HepG2 (cell line): ENCODE measurements around the gene ORC4. TPM values are rescaled to one million over a fixed set of nuclear protein-coding genes. Genes with fewer than 3 reads are reported as not detected.

Experiments used
- FOXA1 ChIP-seq, 2 experiments: fragments of 450-650 bp in 1 of 2; sonication (generic) in 1 of 2; formaldehyde crosslinking in 1 of 2; IDR thresholded peaks; 2 replicates each; pipeline versions ENCODE4 v1.4.0 to v1.6.1; 2016 to 2020; ENCODE audit warnings: missing genetic modification reagents in 1 of 2
- GABPB1 ChIP-seq: IDR thresholded peaks from 2 replicates; pipeline ENCODE4 v1.6.1; 2016; ENCODE audit warnings: mild to moderate bottlenecking, missing genetic modification reagents, moderate library complexity, missing compliant biosample characterization
- HDAC6 ChIP-seq: fragments of 200-600 bp; sonication (generic); IDR thresholded peaks from 2 replicates; pipeline ENCODE4 v1.7.0; 2017; ENCODE audit warnings: mild to moderate bottlenecking, antibody characterized with exemption, low read length, low read depth
- LCORL ChIP-seq, 2 experiments: fragments of 450-650 bp in 1 of 2; sonication (generic) in 1 of 2; formaldehyde crosslinking in 1 of 2; IDR thresholded peaks; 2 replicates each; pipeline versions ENCODE4 v1.5.0 to v1.6.1; 2017 to 2020; ENCODE audit warnings: antibody characterized with exemption in 1 of 2, missing genetic modification reagents in 1 of 2
- MAFK ChIP-seq, 2 experiments: IDR thresholded peaks in 1 of 2; conservative IDR thresholded peaks in 1 of 2; 2 replicates each; pipeline ENCODE4 v1.6.1; 2011; ENCODE audit warnings: improper control_type of control experiment in 2 of 2, low read length in 2 of 2
- MBD4 ChIP-seq: IDR thresholded peaks from 2 replicates; pipeline ENCODE4 v1.6.1; 2012; ENCODE audit warnings: low read length, inconsistent platforms, borderline replicate concordance
- MTF2 ChIP-seq: sonication (generic); formaldehyde crosslinking; IDR thresholded peaks from 2 replicates; pipeline ENCODE4 v1.5.0; 2020; ENCODE audit warnings: missing genetic modification reagents, borderline replicate concordance
- MZF1 ChIP-seq: sonication (generic); formaldehyde crosslinking; IDR thresholded peaks from 2 replicates; pipeline ENCODE4 v1.8.1; 2023; ENCODE audit warnings: mild to moderate bottlenecking, missing genetic modification reagents, borderline replicate concordance
- NFIC ChIP-seq: IDR thresholded peaks from 2 replicates; pipeline ENCODE4 v1.6.1; 2012; ENCODE audit warnings: mild to moderate bottlenecking, low read length, inconsistent platforms
- SNAPC2 ChIP-seq: sonication (generic); formaldehyde crosslinking; IDR thresholded peaks from 2 replicates; pipeline ENCODE4 v1.8.1; 2022; ENCODE audit warnings: mild to moderate bottlenecking, missing genetic modification reagents
- ZFX ChIP-seq: sonication (generic); formaldehyde crosslinking; IDR thresholded peaks from 2 replicates; pipeline ENCODE4 v1.4.0; 2020; ENCODE audit warnings: mild to moderate bottlenecking, low read depth, missing genetic modification reagents, moderate library complexity
- ZNF12 ChIP-seq: sonication (generic); formaldehyde crosslinking; IDR thresholded peaks from 2 replicates; pipeline ENCODE4 v1.5.0; 2020; ENCODE audit warnings: missing genetic modification reagents
- ZNF350 ChIP-seq: sonication (generic); formaldehyde crosslinking; IDR thresholded peaks from 2 replicates; pipeline ENCODE4 v1.4.0; 2020; ENCODE audit warnings: mild to moderate bottlenecking, low read depth, missing genetic modification reagents, borderline replicate concordance
- ZNF530 ChIP-seq: sonication (generic); formaldehyde crosslinking; IDR thresholded peaks from 2 replicates; pipeline ENCODE4 v1.5.0; 2020; ENCODE audit warnings: low read depth, mild to moderate bottlenecking, missing genetic modification reagents
- ZNF724P ChIP-seq: sonication (generic); formaldehyde crosslinking; IDR thresholded peaks from 2 replicates; pipeline ENCODE4 v1.8.0; 2022; ENCODE audit warnings: missing genetic modification reagents, borderline replicate concordance
- ZNF879 ChIP-seq: sonication (generic); formaldehyde crosslinking; IDR thresholded peaks from 2 replicates; pipeline ENCODE4 v1.8.1; 2023; ENCODE audit warnings: missing genetic modification reagents
- polyA plus RNA-seq, 8 experiments: library from polyadenylated mRNA; depleted of rRNA in 3 of 8; stranded (reverse) in 7 of 8; unstranded in 1 of 8; fragments of >200 nt; fragmentation: Illumina TruSeq in 4 of 8; extraction: Trizol in 4 of 8; gene quantifications; 2 replicates each; pipeline versions ENCODE4 v1.2.1 to v1.2.3, GENCODE V29; 2011 to 2016; ENCODE audit warnings: low read depth in 4 of 8, missing spikeins in 1 of 8, mixed read lengths in 1 of 8; ENCODE audit not compliant: insufficient read depth in 1 of 8
- total RNA-seq, 5 experiments: library from RNA; depleted of rRNA; stranded (reverse); fragments of >200 nt; fragmentation: Illumina TruSeq; extraction: Trizol; gene quantifications; 2 replicates each; pipeline ENCODE4 v1.2.3, GENCODE V29; 2016; ENCODE audit warnings: low read depth in 1 of 5
- TF ChIP-seq, protein P1 (sequence below): sonication (generic); formaldehyde crosslinking; IDR thresholded peaks from 2 replicates; pipeline ENCODE4 v1.4.0; 2020; ENCODE audit warnings: missing genetic modification reagents
- TF ChIP-seq, protein P2 (sequence below): IDR thresholded peaks from 2 replicates; pipeline ENCODE4 v1.6.1; 2016; ENCODE audit warnings: missing compliant biosample characterization, missing genetic modification reagents, borderline replicate concordance
- TF ChIP-seq, protein P3 (sequence below): sonication (generic); formaldehyde crosslinking; IDR thresholded peaks from 2 replicates; pipeline ENCODE4 v1.5.0; 2020; ENCODE audit warnings: mild to moderate bottlenecking, missing genetic modification reagents
- TF ChIP-seq, protein P4 (sequence below): sonication (generic); formaldehyde crosslinking; IDR thresholded peaks from 2 replicates; pipeline ENCODE4 v1.8.1; 2023; ENCODE audit warnings: missing genetic modification reagents, mild to moderate bottlenecking, borderline replicate concordance
- TF ChIP-seq, protein P5 (sequence below): sonication (generic); formaldehyde crosslinking; IDR thresholded peaks from 2 replicates; pipeline ENCODE4 v1.8.1; 2022; ENCODE audit warnings: mild to moderate bottlenecking, missing genetic modification reagents
- TF ChIP-seq, protein P6 (sequence below): IDR thresholded peaks from 2 replicates; pipeline ENCODE4 v1.6.1; 2012; ENCODE audit warnings: inconsistent platforms

ORC4 gene
- total and polyA plus RNA-seq, 2 of the 13 experiments (the other 11 are each of a cell fraction or from before 2014, with no cell fraction given), result 28.6 to 84.8 TPM

DNA sequence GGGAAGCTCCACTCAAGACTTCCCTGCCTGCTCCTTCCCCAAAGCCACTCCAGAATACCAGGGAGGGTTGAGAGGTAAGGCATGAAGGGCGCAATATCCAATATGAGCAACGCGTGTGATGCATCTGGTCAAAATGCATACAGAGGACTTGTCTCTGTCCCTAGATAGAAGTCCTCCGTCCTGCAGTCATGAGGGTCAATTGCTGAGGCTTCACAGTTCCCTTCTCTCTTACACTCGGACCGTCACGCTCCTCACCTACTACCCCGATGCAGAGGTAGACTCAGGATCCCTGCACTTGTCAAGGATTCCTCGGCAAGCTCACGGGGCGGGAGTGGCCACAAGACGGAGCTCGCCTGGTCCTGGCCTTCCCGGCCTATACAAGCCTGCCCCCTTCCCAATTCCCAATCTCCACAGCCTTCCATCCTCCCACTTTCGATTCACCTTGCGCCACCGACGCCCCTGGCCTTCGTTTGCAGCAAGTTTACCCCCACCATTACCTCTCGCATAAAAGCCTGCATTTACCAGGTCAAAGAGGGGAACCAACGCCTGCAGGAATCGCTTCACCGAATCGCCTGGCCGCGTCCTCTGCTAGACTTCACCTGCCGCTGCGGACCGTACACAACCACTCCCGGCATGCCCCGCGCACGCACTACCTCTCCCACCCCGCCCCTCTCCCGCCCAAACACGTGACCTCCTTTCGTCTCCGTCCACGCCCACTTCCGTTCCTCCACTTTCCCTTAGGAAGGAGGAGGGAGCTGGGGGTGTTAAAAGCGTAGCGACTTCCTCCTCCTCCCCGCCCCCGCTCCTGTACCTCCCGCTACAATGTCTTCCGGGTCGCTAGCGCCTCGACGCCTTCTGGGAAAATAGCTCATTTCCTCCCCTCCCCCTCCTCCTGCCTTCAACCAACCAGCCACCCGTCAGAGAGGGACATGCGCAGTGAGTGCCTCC lies at the start of gene ORC4 (continued):
- TF ChIP-seq, protein P1, sequence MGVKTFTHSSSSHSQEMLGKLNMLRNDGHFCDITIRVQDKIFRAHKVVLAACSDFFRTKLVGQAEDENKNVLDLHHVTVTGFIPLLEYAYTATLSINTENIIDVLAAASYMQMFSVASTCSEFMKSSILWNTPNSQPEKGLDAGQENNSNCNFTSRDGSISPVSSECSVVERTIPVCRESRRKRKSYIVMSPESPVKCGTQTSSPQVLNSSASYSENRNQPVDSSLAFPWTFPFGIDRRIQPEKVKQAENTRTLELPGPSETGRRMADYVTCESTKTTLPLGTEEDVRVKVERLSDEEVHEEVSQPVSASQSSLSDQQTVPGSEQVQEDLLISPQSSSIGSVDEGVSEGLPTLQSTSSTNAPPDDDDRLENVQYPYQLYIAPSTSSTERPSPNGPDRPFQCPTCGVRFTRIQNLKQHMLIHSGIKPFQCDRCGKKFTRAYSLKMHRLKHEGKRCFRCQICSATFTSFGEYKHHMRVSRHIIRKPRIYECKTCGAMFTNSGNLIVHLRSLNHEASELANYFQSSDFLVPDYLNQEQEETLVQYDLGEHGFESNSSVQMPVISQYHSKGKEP, result no peak; the same call in 1 of the 2 replicates
- no peak for TF ChIP-seq MZF1
- TF ChIP-seq MAFK (conservative IDR thresholded peaks at IDR 0.05 in 1 of 2, IDR thresholded peaks at IDR 0.05 in 1 of 2; ENCODE audit: low read length in 2 of 2), result no peak
- peak; percentile 32; the same call in 1 of the 2 replicates for TF ChIP-seq MTF2 (CRISPR knock-in tag)
- no peak for TF ChIP-seq FOXA1 (IDR thresholded peaks at IDR 0.05)
- TF ChIP-seq FOXA1 (CRISPR knock-in tag; IDR thresholded peaks at IDR 0.05), result peak; percentile 69
- peak; percentile 79 for TF ChIP-seq ZNF724P
- TF ChIP-seq MBD4, result no peak
- TF ChIP-seq, protein P2, sequence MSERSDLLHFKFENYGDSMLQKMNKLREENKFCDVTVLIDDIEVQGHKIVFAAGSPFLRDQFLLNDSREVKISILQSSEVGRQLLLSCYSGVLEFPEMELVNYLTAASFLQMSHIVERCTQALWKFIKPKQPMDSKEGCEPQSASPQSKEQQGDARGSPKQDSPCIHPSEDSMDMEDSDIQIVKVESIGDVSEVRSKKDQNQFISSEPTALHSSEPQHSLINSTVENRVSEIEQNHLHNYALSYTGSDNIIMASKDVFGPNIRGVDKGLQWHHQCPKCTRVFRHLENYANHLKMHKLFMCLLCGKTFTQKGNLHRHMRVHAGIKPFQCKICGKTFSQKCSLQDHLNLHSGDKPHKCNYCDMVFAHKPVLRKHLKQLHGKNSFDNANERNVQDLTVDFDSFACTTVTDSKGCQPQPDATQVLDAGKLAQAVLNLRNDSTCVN (CRISPR knock-in tag), result peak; percentile 87
- TF ChIP-seq, protein P3, sequence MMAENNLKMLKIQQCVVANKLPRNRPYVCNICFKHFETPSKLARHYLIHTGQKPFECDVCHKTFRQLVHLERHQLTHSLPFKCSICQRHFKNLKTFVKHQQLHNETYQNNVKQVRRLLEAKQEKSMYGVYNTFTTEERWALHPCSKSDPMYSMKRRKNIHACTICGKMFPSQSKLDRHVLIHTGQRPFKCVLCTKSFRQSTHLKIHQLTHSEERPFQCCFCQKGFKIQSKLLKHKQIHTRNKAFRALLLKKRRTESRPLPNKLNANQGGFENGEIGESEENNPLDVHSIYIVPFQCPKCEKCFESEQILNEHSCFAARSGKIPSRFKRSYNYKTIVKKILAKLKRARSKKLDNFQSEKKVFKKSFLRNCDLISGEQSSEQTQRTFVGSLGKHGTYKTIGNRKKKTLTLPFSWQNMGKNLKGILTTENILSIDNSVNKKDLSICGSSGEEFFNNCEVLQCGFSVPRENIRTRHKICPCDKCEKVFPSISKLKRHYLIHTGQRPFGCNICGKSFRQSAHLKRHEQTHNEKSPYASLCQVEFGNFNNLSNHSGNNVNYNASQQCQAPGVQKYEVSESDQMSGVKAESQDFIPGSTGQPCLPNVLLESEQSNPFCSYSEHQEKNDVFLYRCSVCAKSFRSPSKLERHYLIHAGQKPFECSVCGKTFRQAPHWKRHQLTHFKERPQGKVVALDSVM (CRISPR knock-in tag), result peak; percentile 80
- peak; percentile 100 for TF ChIP-seq ZFX (CRISPR knock-in tag)
- TF ChIP-seq GABPB1 (CRISPR knock-in tag), result peak; percentile 95
- TF ChIP-seq, protein P4, sequence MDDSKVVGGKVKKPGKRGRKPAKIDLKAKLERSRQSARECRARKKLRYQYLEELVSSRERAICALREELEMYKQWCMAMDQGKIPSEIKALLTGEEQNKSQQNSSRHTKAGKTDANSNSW (CRISPR knock-in tag), result no peak
- TF ChIP-seq SNAPC2 (CRISPR knock-in tag), result peak; percentile 66; the same call in 1 of the 2 replicates
- no peak; the same call in 1 of the 2 replicates for TF ChIP-seq ZNF12 (CRISPR knock-in tag)
- TF ChIP-seq ZNF530 (CRISPR knock-in tag), result no peak
- TF ChIP-seq ZNF350 (CRISPR knock-in tag), result peak; percentile 95
- no peak for TF ChIP-seq NFIC
- TF ChIP-seq LCORL (IDR thresholded peaks at IDR 0.05), result peak; percentile 95
- TF ChIP-seq LCORL (CRISPR knock-in tag; IDR thresholded peaks at IDR 0.05), result peak; percentile 91
- peak; percentile 83 for TF ChIP-seq ZNF879 (CRISPR knock-in tag)
- no peak for TF ChIP-seq HDAC6
- TF ChIP-seq, protein P5, sequence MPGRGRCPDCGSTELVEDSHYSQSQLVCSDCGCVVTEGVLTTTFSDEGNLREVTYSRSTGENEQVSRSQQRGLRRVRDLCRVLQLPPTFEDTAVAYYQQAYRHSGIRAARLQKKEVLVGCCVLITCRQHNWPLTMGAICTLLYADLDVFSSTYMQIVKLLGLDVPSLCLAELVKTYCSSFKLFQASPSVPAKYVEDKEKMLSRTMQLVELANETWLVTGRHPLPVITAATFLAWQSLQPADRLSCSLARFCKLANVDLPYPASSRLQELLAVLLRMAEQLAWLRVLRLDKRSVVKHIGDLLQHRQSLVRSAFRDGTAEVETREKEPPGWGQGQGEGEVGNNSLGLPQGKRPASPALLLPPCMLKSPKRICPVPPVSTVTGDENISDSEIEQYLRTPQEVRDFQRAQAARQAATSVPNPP (CRISPR knock-in tag), result peak; percentile 90
- TF ChIP-seq, protein P6, sequence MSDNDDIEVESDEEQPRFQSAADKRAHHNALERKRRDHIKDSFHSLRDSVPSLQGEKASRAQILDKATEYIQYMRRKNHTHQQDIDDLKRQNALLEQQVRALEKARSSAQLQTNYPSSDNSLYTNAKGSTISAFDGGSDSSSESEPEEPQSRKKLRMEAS, result peak; percentile 85; the same call in 1 of the 2 replicates
